CD4-positive, alpha-beta T cell treated with Interleukin-21 for 1 hour (primary cell): Measurements from ENCODE around the gene HRK.

ENCODE experiments used
- DNase-seq: peaks from one replicate; pipeline ENCODE4 v3.0.0-alpha.2; 2020

The HRK gene

GRCh38 chr12:116864371-116865160 lies 16.7 kb downstream of the HRK start:
- DNase-seq: no peak

DNA sequence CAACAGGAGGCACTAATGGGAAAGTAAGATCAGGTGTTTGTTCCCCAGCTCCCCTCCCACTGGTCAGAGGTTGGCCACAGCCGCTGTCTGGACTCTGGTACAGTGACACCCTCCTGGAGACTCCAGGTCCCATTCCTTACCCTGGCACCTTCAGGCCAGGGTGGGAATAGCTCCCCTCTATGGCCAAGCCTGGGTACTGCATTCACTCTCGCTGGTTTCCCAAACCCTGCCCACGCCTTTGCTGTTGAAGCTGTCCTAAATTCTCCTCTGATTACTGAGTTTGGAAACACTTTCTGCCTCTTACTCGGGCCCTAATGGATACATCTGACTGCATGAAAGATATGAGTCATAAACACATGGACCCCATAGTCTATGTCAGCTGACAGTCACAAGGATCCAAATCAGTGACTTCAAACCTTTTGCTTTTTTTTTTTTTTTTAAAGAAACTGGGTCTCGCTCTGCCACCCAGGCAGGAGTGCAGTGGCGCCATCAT lies 17.9 kb downstream of the HRK start:
- DNase-seq: no peak

DNA sequence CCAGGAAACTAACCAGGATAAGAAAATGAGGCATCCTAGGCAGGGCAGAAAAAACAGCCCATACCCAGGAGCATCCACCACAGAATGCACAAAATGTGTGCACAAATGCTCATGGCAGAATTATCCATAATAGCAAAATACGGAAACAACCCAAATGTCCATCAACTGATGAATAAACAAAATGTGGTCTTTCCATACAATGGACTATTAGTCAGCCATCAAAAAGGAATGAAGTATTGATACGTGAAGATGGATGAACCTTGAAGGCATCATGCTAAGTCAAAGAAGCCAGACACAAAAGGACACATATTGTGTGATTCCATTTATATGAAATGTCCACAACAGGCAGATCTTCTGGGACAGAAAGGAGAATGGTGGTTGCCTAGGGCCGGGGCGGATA lies 19.1 kb downstream of the HRK start:
- no peak for DNase-seq

GRCh38 chr12:116861320-116861719 lies 19.9 kb downstream of the HRK start:
- DNase-seq: no peak

GRCh38 chr12:116860263-116860662 lies 21.0 kb downstream of the HRK start:
- DNase-seq: no peak

GRCh38 chr12:116859079-116859478 lies 22.2 kb downstream of the HRK start:
- DNase-seq: no peak

DNA sequence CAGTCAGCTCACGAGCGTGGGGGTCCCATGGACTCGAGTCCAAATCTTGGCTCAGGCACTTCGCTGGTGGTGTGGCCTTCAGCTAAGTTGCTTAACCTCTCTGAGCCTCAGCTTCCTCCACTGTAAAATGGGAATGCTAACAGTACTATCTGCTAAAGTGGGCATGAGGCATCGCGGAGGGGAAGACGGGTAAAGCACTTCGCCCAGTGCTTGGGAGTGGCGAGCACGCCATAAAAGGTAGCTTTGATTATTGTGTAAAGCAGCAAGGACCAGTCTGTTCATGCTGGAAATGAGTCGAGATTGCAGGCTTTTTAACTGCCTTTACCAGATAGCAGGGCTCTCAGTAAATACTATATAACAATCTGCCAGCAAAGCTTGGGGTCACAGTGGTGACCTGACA lies 24.5 kb downstream of the HRK start:
- DNase-seq: no peak

DNA sequence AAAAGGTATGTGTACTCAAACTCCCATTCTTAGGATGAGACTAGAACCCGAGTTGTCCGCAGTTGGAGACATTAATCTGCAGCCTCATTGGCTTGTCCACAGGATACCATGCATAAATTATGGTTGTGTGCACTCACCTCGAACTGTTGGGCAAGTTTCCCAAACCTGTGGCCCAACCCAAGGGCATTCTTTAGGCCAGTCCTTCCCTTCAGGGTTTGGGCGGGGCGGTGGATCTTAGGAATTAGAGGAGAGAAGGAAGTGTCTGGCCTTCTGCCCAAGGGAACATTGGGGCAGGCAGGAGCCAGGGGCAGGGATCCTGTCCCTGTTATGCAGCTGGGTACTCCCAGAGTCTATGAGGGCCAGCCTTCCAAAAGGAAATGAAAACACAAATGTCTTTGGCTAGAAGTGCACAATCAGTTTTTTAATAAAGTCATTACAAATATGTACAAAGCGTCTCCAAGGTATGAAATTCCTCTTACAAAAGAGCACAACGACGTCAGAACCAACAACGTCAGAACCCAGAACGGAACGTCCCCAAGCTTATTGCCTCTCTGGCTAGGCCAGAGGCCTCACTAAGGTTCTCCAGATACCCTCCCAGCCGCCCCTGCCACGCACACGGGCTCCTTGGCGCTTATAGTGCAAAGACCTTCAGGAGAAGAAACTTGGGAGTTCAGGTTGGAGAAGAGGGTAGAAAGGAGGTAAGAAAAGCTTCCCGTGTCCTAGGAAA lies 25.3 kb downstream of the HRK start:
- no peak for DNase-seq

DNA sequence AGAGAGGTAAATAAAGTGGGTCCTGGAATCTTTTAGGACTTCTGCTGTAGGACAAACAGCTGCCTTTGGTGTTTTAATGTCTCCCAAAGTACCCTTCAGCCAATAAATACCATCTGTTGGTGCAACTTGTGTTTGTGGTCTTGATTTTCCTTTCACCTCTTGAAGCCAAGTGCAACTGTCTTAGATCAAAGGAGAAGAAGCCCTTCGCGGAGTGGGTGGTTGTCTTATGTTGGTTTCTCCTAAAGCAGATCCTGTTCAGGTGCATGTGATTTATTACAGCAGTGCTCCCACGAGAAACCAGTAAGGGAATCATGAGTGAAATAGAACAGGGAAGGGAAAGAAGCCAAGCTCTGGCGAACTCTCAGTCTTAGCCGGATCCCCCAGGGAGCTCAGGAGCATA lies 27.7 kb downstream of the HRK start:
- DNase-seq: no peak

DNA sequence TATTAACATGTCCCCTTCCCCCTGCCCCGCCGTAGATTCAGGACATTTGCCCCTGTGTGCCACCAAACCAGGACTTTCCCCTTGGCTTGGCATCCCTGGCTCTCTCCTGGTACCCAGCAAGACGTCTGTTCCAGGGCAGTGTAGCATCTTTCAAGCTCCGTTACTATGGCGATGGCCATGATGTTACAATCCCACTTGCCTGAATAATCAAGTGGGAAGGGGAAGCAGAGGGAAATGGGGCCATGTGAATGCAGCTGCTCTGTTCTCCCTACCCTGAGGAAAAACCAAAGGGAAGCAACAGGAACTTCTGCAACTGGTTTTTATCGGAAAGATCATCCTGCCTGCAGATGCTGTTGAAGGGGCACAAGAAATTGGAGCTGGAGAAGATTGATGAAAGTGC lies 28.9 kb downstream of the HRK start:
- no peak for DNase-seq

GRCh38 chr12:116849216-116849615 lies 32.0 kb downstream of the HRK start:
- no peak for DNase-seq

DNA sequence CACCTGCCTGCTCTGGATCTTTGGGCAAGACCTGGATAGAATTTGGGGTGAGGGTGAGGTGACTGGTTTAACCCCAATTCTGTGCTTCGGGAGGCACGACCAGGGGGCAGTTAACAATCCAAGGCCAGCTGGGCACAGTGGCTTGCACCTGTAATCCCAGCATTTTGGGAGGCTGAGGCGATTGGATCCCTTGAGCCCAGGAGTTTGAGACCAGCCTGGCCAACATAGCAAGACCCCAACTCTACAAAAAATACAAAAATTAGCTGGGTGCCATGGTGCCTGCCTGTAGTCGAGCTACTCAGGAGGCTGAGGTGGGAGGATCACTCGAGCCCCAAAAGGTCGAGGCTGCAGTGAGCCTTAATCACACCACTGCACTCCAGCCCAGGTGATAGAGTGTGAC lies 38.2 kb downstream of the HRK start:
- DNase-seq: no peak

DNA sequence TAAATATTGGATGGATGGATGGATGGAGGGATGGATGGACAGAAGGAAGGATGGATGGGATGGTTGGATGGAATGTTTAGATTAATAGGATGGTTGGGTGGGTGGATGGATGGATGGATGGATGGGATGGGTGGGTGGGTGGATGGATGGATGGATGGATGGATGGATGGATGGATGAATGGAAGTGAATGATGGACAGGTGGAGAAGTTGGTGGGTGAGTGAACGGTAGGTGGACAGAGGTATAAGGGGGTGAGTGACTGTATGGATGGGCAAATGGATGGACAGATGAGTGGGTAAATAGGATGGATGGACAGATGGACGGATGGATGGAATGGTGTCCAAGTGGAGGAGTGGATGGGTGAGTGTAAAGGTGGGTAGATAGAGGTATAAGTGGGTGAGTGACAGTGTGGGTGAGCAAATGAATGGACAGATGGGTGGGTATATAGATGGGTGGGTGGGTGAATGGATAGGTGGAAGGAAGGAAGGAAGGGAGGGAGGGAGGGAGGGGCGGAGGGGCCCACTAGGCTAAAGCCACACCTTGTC lies 41.9 kb downstream of the HRK start:
- no peak for DNase-seq

DNA sequence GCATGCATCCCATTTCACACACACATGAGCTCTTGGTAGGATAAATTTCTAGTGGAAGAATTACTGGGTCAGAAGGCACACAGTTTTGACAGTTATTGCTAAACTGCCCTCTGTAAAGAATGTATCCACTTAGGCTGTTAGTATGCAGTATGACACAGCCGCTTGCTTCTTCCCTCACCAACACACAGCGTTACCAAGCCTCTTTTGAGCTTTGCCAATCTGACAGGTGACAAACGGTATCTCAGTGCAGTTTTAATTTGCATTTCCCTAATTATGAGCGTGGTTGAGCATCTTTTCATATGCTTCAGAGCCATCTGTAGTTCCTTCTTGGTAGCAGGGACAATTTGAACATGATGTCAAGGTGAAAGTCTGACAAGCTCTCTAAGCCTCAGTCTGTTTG lies 42.9 kb downstream of the HRK start:
- DNase-seq: no peak

- DNase-seq: no peak
These were observed 44.1 kb downstream of the HRK start for GRCh38 chr12:116837097-116837496.

DNA sequence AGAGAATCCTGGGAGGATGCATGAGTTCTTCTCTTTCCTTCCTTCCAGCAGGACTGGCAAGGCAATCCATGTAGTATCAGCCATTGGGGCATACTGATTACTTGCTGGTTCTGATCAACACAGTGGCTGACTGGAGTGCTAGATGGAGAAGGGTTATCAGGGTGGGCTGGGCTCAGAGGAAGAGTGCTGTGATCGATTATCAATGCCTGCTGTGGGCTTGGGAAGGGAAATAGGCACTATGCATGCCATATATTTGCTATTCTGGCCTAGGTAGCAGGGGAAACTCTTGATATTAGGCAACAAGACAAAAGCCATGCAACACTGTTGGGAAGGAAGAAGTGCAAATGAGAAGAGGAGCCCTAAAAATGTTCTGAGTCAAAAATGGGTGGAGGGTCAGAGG lies 45.8 kb downstream of the HRK start:
- DNase-seq: no peak

DNA sequence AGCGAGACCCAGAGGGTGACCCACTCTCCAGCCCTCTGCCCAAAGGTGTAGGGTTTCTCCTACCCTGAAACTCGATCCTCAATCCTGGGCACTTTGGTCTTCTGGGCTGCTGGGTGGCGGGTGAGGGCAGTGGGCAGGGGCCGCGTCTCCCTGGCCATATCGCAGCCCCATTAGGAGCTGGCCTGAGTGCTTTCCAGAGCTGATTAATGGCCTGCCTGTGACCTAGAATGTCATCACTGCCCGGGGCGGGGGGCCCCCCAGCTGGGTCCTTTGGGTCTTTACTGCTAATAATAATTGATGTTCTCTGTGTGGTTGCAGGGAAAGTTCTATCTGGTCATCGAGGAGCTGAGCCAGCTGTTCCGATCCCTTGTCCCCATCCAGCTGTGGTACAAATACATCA lies 47.8 kb downstream of the HRK start:
- no peak for DNase-seq

DNA sequence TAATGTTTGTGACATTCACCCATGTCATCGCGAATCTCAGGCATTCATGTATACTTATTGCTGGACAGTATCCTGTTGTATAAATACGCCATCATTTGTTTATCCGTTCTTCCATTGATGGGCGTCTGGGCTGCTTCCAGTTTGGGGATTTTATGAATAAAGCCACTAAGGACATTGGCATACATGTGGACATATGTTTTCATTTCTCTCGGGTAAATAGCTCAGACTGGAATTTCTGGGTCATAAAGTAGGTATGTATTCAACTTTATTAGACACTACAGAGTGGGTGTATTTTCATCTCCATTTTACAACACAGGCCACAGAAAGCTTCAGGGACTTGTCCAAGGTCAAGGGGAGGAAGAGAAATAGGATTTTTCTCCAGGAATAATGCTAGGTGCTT lies 48.9 kb downstream of the HRK start:
- no peak for DNase-seq

DNA sequence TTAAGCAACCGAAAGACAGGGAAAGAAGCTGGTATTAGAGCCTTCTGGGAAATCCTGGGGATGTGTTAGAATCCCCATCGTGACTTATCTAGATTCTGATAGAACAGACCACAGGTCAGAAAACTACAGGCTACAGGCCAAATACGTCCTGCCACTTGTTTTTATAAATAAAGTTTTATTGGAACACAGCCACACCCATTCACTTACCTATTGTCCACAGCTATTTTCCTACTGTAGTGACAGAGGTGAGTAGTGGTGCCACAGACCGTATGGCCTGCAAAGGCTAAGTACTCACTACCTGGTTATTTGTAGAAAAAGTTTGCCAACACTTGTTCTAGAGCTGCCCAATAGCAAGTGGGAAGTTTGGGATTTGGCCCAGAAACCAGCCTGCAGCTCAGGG lies 53.8 kb downstream of the HRK start:
- DNase-seq: no peak

DNA sequence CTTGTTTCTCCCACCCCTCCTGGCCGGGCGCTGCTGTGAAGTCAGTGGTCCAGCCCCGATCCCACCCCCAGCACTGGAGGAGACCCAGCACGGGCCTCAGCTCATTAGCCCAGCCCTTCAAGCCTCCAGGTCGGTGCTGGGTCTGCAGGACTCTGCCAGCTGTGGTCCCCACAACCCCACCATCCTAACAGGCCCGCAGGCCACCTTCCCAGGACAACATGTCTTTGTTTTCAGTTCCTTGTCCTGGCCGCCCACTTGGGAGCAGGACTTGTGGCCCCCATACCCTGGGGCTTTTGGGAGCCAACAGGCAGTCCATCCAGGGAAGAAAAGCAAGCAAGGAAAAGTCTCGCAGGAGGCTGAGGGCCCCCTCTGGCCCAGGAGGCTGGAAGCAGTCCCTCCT lies 60.0 kb downstream of the HRK start:
- no peak for DNase-seq

GRCh38 chr12:116820064-116820656 lies 61.1 kb downstream of the HRK start:
- DNase-seq: no peak

DNA sequence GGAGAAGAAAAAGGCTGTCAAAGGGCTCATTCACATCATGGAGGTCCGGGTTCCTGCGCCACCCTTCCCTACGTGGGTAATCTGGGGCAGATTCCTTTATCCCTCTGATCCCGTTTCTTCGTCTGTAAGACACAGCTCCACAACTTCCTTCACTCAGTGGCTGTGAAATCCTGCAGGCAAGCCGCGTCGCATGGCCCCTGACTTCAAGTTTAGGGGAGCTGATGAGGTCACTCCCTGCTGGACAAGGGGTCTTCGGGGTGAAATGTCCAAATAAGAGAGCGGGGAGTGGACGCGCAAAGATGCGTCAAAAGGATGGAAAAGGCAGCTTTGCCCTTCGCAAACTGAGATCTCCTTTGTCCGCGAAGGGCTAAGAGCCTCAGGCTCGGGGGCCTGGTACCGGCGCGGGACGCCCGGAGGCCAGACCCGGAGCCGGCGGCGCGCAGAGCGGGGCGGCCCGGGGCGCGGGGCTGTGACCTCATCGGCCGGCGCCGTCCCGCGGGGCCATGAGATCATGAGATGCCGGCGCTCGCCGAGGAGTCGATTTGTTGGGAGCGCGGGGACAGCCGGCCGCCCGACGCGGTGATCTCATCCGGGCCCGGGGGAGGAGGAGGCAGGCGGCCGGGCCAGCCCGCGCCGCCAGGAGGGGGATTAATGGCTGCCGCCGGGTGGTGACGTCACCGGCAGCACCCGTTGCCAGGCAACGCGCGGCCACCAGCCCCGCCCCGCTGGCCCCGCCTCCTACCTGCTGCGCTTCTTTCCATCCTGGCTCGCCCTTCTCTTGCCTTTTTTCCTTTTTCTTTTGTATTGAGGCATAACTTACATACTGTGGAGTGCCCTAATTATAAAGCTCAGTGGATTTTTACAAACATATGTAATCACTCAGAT lies 62.1 kb downstream of the HRK start:
- DNase-seq: peak; percentile 91
